T1000 (cell line): ENCODE results near the gene HS3ST2.
"Not testable (repeated sequence)": the region's sequence is repeated elsewhere in the genome, so short reads cannot be mapped to it uniquely, and the experiment has no call there.

Source experiments
- DNase-seq: peaks from one replicate; lab custom pipeline; 2025; ENCODE audit warnings: mixed read lengths; lab: John Stamatoyannopoulos, UW

Gene HS3ST2

DNA sequence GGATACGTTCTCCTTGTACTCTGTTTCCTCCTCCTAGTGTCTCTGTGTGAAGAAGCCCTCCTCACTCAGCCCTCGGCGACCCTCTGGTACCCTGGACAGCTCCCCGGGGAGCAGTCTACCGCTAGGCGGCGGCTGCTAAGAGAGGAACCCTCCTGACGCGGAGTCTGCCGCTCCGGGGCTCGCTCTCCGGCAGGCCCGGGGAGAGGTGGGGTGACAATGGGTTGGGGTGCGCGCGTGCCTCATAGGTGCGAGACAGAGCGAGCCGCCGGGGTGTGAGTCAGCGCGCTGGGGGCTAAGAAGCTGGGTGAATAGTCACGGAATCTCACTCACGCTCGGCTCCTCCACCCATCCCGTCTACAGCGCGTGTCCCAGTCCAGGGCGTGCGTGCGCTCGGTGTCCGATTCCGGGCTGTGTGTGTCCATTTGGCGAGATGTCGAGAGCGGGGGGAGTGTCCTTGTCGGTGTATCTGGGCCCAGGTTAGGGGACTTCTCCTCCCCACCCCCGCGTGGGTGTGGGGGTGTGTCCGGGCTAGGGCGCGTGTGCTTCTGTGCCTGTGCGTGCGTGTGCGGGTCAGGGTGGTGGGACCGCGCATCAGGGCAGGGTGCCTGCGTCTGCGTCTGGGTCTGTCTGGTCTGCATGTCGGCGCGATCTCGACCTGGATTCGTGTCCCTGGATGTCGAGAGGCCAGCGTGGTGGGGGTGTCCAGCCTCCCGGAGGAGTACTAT, 577 bp upstream of the HS3ST2 start:
- no peak for DNase-seq

DNA sequence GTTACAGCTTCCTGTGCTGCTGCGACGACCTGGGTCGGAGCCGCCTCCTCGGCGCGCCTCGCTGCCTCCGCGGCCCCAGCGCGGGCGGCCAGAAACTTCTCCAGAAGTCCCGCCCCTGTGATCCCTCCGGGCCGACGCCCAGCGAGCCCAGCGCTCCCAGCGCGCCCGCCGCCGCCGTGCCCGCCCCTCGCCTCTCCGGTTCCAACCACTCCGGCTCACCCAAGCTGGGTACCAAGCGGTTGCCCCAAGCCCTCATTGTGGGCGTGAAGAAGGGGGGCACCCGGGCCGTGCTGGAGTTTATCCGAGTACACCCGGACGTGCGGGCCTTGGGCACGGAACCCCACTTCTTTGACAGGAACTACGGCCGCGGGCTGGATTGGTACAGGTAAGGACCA, 746 bp downstream of the HS3ST2 start:
- DNase-seq = no peak

DNA sequence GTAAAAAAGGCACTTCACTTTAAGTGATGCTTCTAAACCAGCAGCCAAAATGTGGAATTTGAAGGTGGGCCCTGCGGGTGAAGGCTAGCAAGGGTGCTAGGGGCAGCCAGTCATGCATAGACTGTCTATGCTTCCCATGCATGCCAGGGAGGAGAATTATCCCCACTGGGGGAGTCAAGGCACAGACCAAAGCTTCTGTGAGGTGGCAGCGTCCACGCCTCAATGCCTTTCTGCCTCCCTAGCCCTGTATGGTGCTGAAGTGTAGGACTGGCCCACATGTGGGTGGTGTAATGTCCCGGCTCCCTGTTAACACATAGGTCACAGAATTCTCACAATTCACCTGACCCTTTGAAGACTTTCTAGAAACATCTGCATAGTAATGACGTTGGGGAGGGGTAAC, 1.9 kb downstream of the HS3ST2 start:
- no peak for DNase-seq

DNA sequence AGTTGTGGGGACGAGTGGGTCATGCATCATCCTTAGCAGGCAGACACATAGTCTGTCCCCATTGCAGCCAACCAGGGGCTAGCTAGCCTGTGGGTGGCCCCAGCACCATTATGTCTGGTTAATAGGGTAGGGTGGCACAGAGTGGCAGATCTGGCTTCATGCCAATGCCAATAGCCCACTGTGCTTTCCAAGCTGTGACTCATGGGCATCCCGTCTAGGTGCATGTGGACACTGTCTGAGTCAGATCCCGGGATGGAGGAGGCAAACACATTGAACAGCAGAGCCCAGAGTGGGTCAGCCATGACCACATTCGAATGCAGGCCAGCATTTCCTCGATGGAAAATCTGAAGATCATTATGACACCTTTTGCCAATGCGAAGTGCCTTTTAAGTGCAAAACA, 2.5 kb downstream of the HS3ST2 start:
- DNase-seq = no peak

DNA sequence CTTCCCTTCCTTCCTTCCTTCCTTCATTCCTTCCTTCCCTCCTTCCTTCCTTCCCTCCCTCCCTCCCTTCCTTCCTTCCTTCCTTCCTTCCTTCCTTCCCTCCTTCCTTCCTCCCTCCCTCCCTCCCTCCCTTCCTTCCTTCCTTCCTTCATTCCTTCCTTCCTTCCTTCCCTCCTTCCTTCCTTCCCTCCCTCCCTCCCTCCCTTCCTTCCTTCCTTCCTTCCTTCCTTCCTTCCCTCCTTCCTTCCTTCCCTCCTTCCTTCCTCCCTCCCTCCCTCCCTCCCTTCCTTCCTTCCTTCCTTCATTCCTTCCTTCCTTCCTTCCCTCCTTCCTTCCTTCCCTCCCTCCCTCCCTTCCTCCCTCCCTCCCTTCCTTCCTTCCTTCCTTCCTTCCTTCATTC, 4.8 kb downstream of the HS3ST2 start:
- DNase-seq = not testable (repeated sequence)

DNA sequence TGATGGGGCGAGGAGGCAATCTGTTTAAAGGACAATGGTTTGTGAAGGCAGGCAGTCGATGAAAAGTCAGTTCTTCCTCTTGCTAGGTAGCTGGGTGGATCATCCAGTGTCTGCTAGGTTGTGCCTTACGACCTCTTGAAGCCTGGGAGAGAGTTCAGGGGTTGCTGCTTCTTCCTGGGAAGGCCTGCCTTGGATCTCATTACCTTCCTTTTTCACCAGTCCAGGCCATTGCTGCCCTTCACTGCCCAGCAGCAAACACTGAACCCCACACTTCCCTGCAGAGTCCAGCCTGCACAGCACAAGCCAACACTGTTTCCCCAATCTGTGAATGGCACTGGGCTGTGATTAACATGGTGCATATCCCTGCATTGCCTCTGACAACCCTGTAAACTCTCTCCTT, 24.7 kb downstream of the HS3ST2 start:
- DNase-seq = no peak

DNA sequence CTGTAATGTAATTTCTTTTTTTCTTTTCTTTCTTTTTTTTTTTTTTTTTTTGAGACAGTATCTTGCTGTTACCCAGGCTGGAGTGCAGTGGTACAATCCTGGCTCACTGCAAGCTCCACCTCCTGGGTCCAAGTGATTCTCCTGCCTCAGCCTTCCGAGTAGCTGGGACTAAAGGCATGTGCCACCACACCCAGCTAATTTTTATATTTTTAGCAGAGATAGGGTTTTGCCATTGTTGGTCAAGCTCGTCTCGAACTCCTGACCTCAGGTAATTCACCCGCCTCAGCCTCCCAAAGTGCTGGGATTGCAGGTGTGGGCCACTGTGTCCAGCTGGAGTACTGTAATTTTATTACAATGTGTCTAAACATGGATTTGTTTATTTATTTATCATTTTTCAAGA, 28.1 kb downstream of the HS3ST2 start:
- not testable (repeated sequence) for DNase-seq

DNA sequence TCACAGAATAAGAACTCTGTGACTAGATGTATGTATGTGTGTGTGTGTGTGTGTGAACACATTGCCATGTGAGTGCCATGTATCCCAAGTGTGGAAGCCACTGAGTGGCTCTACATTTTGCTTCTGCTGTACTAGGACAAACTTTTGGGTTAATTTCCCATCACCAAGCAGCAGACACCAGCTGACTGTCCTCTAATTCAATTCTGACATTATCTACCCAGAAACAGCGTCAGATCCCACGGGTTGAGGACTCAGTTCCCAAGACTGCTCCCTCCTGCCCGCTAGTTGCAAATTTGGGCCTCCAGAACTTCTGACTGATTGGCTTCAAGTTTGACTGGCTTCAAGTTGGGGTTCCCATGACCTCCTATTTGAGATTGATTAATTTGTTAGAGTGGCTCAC, 29.2 kb downstream of the HS3ST2 start:
- no peak for DNase-seq

DNA sequence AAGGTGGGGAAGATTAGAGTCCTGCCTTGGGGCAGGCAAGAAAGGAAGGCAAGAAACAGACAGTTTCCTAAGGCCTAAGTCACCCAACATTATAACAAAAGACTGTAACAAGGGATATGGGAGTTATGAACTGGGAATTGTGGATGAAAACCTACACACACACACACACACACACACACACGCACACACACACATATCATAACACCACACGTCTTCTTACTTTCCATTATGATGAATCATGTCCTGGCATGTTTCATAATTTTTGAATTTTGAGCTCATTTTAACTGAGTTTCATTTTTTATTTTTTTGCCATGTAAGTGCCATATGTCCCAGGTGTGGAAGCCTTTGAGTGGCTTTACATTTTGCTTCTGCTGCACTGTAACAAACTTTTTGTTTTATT, 29.9 kb downstream of the HS3ST2 start:
- DNase-seq = no peak

DNA sequence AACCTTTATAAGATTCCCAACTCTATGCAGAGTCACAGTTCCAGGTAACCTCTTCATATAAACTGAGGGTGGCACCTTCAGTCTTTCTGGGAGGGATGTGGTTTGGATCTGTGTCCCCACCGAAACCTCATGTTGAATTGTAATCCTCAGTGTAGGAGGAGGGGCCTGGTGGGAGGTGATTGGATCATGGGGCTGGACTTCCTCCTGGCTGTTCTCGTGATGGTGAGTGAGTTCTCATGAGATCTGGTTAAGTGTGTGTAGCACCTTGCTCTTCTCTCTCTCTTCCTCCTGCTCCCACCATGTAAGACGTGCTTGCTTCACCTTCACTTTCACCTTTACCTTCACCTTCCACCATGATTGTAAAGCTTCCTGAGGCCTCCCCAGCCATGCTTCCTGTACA, 30.5 kb downstream of the HS3ST2 start:
- no peak for DNase-seq

DNA sequence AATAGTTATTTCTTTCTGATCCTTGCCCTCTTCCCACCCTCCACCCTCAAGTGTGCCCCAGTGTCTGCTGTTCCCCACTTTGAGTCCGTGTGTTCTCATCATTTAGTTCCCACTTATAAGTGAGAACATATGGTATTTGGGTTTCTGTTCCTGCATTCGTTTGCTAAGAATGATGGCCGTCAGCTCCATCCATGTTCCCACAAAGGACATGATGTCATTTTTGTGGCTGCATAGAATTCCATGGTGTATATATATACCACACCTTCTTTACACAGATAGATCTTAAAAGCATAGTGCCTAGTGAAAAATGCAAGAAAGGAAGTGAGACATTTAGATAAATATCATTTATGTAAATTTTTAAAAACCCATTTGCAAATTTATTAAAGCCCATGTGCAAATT, 33.1 kb downstream of the HS3ST2 start:
- no peak for DNase-seq

DNA sequence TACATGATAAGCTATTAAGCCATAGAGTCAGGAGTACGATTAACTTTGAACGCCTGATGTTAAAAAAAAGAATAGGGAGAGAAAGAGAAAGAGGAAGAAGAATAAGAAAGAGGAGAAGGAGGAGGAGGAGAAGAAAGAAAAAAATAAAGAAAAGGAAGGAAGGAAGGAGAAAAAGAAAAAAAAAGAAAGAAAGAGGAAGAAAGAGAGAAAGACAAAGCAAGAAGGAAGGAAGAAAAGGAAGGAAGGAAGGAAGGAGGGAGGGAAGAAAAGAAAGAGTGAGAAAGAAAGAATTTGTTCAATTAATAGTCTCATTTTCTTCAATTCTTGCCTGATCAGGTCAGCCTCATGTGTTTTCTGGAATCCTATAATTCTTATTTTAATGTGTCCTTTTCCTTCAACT, 33.7 kb downstream of the HS3ST2 start:
- no peak for DNase-seq

DNA sequence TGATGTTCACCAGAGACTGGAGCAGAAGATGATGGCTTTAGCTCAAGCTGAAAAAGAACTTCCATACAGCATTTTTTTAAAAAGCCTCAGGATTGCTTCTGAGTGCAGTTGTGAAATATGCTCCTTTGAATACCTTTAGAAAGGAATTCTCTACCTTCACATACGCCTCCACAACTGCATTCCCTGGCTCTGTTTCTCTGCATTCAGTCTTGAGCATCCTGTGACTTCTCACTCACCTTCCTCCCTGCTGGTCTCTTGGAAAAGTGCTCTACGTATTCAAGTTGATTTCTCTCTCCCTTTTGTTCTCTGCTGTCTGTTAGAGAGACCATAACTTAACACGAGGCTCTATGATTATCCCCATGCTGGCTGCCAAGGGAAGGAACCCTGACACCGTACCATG, 34.5 kb downstream of the HS3ST2 start:
- DNase-seq = no peak

DNA sequence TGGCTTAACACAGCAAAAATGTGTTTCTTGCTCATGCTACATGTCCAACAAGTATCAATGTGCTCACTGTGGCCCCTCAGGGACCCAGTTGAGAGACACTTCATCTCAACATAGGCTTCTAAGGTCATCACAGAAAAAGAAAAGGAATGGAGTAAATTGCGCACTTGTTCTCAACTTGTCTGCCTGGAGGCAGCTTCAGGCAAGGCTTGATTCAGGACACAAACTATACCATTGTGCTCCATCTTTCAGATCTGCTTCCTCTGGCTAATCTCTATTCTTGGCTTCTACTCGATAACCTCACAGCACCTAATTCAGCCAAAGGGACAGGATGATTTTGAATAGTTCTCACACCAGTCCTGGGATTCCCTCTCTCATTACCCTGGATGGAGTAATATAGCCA, 35.6 kb downstream of the HS3ST2 start:
- no peak for DNase-seq

DNA sequence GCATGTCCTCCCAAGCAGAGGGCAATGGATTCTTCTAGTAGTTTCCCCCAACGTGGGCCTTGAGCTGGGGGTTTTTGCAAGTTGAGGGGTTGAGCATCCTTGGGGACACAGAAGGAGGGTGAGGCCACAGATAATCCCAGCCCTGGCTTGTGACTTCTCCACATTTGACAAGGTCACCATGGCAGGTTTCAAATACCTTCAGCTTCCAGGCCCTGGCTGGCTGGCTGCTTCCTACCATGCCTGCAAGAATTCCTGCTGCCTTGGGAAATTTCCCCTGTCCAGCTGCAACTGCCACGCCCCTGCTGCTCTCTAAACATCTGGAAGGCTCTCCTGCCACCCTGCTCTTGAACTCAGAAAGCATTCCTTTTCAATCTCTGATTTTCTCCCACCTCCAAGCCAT, 41.3 kb downstream of the HS3ST2 start:
- no peak for DNase-seq

DNA sequence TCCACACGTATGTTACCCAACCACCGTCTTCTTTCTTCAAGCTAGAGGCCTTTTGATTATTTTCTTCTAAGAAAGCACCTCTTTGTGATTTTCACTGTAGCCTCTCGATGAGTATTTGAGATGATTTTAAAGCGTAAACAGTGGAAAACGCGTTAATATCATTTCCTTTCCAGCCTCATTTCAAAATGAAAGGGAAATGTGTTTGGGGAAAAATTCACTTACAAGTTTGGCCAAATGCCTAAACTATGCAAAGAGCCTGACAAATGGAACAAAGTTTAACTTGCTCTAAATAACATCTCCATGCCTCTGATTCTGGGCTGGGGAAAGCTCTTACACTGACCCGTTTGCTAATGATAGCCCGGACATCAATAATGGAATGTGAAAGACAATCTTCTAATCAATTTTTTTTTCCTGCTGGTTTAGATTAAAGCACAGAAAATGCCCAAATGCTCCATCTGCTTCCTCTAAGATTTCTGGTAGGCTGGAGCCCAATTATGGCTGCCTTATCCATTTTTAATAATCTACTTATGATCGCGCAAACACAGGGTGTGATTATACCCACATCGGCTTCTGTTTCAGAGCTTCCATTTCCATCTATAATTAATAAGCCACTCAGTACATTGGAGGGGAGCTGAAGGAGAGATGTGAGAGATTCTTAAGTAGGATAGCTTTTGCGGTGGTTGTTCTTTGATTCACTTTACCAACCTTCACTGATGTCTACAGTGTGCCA, 43.5 kb downstream of the HS3ST2 start:
- DNase-seq = no peak

DNA sequence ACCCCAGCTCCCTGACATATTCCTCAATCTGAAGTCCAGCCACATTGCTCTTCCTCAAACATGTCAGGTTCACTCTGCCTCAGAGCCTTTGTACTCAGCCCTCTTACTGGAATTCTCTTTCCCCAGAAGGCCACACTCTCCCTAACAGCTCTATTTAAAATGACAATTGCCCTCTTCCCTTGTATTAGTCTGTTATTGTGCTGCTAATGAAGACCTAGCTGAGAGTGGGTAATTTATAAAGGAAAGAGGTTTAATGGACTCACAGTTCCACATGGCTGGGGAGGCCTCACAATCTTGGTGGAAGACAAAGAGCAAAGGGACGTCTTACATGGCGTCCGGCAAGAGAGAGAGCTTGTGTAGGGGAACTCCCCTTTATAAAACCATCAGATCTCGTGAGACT, 46.0 kb downstream of the HS3ST2 start:
- DNase-seq = no peak

DNA sequence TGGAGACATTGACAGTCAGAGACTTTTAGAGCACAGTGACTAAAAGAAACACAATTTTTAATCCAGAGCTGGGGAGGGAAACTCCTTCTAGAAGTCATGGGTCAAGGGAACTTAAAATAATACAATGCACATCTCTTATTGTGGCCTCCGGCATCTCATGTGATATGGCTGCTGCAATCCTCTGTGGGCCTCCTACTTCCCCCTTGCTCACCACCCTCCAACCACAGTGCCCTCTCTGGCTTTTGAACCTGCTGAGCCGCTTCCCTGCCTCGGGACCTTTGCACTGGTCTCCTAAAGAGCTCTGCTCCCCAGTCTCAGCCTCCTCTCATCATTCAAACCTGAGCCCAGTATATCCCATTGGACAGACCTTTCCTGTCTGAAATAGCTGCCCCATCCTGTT, 47.6 kb downstream of the HS3ST2 start:
- DNase-seq = no peak

DNA sequence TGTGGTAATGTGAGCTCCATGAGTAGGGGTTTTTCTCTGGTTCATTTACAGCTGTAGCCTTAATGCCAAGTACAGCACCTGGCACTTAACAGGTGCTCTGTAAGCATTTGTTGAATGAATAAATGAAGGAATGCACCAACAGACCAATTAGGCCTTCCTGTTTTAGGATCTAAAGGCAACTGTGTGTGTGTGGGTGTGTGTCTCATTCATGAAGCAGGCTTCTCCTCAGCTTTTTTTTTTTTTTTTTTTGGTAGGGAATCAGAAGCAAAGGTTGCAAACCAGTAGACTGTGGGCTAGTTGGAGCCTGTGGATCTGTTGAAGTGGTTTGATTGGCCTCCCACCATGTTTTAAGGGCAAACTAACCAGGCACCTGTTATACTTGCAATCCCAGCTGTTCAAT, 48.1 kb downstream of the HS3ST2 start:
- DNase-seq = no peak

DNA sequence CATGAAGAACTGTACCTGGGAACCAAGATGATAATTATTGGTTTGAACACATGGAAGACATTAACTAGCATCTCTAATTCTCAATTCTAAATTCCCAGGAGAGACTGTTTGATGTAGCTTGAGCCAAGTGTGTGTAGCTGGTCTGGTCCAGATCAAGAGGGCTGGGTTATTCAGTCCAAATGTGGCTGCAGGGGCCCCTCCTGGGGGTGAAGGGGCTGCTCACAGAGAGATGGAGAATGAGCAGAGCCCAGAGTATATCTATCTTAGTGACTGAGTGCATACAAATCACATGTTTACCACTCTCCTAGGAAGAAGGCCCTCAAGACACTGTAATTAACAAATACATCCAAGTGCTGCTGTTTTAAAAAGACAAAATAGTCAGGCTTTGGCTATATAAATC, 50.4 kb downstream of the HS3ST2 start:
- DNase-seq = no peak

DNA sequence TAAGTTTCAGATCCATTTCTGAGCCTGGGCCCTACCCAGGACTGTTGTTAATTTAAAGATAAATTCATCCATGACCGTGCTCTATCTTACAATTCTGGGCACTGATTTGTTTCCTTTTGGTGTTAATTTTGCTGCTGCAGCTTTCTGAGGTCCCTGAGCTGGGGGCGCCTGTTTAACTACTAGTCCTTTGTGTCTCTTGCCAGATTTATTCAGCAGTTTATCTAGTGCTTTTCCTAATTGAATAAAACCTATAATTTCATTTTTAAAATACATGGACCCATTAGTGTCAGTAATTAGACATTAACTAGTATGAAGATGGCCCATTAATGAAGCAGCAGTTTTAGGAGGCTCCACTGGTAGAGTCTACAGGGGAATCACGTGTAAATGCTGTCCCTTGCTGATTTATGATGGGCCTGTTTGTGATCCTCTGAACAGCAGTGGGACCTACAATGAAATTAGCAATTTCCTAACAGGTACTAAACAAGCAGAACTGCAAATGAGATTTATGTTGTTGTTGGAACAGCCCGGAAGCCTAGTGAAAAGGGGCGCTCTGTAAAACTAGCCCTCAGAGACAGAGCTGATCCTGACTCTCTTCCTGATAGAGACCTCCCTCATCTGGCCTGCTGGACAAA, 54.7 kb downstream of the HS3ST2 start:
- no peak for DNase-seq

DNA sequence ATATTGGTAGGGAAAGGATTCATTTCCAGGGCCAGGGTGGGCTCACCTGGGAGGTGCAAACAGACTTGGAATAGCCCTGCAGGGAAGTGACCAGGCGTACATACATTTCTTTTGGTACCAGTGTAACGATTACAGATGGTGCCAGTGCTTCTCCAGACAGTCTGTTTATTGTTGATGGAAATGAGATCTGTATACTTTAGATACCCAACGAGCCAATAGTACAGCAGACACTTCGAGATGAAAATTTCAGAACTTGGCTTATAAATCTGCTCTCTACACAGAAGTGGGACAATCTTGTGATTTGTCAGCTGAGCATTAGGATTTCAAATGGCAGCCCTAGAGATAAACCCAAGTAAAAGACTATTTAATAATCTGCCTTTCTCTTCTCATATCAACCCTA, 57.9 kb downstream of the HS3ST2 start:
- DNase-seq = no peak

DNA sequence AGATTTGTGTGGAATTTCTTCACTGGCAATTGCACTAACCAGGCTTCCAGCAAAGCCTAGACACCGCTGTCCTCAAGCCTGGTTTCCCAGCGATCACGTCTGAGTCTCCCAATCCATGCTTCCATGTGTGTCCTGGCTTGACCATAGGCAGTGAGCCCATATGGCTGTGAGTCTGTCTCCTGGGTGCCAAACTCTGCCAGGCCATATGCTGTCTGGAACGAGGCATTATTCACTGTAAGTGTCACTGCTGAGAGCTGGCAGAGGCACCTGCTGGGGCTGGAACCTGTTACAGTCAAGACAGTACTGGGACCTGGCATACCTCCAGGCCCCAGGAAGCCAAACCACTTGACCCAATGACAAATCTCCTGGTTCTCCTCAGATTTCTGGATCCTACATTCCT, 60.4 kb downstream of the HS3ST2 start:
- no peak for DNase-seq
